Body of pancreas (tissue), 4 donors: ENCODE data around the gene EIF3L.

Source experiments
- CTCF ChIP-seq, 7 experiments: fragments of 450-650 bp in 4 of 7; fragments of 200-600 bp in 3 of 7; sonication (generic) in 3 of 7; IDR thresholded peaks; one replicate each; pipeline ENCODE4 v1.5.1; 2016 to 2019; ENCODE audit warnings: antibody characterized with exemption in 7 of 7
- POLR2A ChIP-seq, 3 donors: fragments of 450-650 bp; IDR thresholded peaks; one replicate each; pipeline ENCODE4 v1.6.1; 2016; ENCODE audit warnings: antibody characterized with exemption in 3 of 3, mild to moderate bottlenecking in 2 of 3

- no peak for TF ChIP-seq CTCF (IDR thresholded peaks at IDR 0.05)
- TF ChIP-seq POLR2A (IDR thresholded peaks at IDR 0.05), result no peak
Measured at GRCh38 chr22:37815593-37815992, 33.6 kb upstream of the EIF3L start.
